Activated CD8-positive, alpha-beta memory T cell treated with anti-CD3 and anti-CD28 coated beads, Interleukin-2, amount 10 ng/mL, durations not matched to agents 7 days and 5 days (primary cell): ENCODE measurements around the gene SNTB2. TPM values are rescaled to one million over a fixed set of nuclear protein-coding genes. Genes with fewer than 3 reads are reported as not detected.

Experiments
- total RNA-seq, 2 experiments: library from RNA; stranded (reverse); gene quantifications; one replicate each; pipeline ENCODE4 v1.2.3, GENCODE V29; 2021

Gene SNTB2
- total RNA-seq, 2 experiments from 2014 or later = 21.5 to 30.6 TPM

Other genes starting within 250 kb of the SNTB2 start
- gene HAS3, start 81.5 kb upstream of the SNTB2 start, total RNA-seq = under 1 TPM; 0.29 to 0.47 TPM
- gene CHTF8, start 54.6 kb upstream of the SNTB2 start, total RNA-seq = 100 to 1,000 TPM; 133 to 147 TPM
- 10 to 100 TPM; 57.7 to 82.3 TPM for gene UTP4, start 54.5 kb upstream of the SNTB2 start, total RNA-seq
- 10 to 100 TPM; 31.5 to 38.9 TPM for gene VPS4A, start 124.2 kb downstream of the SNTB2 start, total RNA-seq
- 10 to 100 TPM; 18.3 to 21.3 TPM for gene PDF, start 143.4 kb downstream of the SNTB2 start, total RNA-seq
- gene COG8, start 152.4 kb downstream of the SNTB2 start, total RNA-seq = 10 to 100 TPM; 27.6 to 32.7 TPM
- 10 to 100 TPM; 36.2 to 48.8 TPM for gene NIP7, start 152.6 kb downstream of the SNTB2 start, total RNA-seq
- gene TMED6, start 164.6 kb downstream of the SNTB2 start, total RNA-seq = 1 to 10 TPM; 1.5 TPM
- gene TERF2, start 198.8 kb downstream of the SNTB2 start, total RNA-seq = 10 to 100 TPM; 48.7 to 58.2 TPM
- 100 to 1,000 TPM; 149 to 189 TPM for gene CYB5B, start 237.5 kb downstream of the SNTB2 start, total RNA-seq